CD4-positive, alpha-beta T cell treated with Interleukin-4 for 4 hours (primary cell): Measurements from ENCODE around the gene XRCC2.

Experiments
- DNase-seq: peaks from one replicate; pipeline ENCODE4 v3.0.0-alpha.2; 2020

XRCC2 gene

GRCh38 chr7:152608208-152608607, 67.7 kb downstream of the XRCC2 start:
- no peak for DNase-seq

DNA sequence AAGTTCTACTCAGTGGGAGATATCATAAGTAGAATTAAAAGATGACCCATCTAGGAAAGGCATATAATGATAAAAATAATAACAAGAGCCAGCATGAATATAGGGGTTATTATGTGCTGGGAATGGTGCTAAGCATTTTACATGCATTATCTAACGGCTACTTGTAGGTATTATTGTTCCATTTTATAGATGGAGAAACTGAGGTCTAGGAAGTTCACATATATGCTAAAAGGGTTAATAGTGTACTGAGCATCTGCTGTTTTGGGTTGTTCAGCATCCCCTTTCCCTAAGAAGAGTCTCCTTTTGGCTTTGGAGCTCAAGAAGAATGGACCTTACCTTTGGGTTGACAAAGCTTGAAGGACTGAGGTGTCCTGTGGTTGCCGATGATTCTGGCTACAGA, 68.9 kb downstream of the XRCC2 start:
- no peak for DNase-seq

GRCh38 chr7:152602962-152603361, 73.0 kb downstream of the XRCC2 start:
- no peak for DNase-seq

GRCh38 chr7:152601305-152601798, 74.6 kb downstream of the XRCC2 start:
- no peak for DNase-seq

DNA sequence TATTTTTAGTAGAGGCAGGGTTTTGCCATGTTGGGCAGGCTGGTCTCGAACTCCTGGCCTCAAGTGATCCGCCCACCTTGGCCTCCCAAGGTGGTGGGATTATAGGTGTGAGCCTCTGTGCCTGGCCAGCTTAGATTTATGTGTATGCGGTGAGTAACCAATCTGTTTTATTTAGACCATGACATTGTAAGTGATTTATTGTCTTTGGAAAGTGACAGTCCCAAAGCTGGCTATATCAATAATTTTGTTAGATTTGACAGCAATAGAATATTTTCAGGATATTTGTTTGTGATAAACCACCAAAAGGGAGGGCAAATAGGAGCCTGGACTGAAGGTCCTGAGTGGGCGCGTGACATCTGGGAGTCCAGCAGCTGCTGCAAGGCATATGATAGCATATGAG, 75.7 kb downstream of the XRCC2 start:
- DNase-seq, result no peak

DNA sequence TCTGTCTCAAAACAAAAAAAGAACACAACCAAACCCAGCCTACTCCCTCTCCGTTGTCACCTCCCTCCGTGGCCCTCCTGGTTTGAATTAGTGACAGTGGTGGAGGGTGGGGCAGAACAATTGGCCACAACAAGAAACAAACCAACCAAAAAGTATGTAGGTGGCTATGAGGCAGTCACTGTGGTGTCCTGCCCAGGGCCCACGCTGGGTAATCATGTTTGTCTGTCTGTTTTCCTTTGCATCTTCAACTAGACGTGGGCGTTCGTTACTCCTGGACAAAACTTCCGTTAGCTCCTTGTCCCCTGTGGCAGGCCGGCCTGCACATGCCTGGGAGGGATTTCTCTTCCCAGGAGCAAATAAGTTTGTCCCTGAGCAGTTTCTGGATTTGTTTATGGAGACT, 78.4 kb downstream of the XRCC2 start:
- no peak for DNase-seq

- DNase-seq, result no peak
These were observed 79.1 kb downstream of the XRCC2 start for GRCh38 chr7:152596824-152597223.
